Caco-2 (cell line): ENCODE measurements around the gene NMBR. TPM values are rescaled to one million over a fixed set of nuclear protein-coding genes. Genes with fewer than 3 reads are reported as not detected.

Experiments used
- BruUV-seq: library from RNA; stranded (reverse); fragments of 400-500 nt; replicated peaks from 2 replicates; lab custom pipeline; 2021; lab: Mats Ljungman, UMichigan
- CTCF ChIA-PET: fragments of 300-600 bp; sonication (Branson Sonifier 250); formaldehyde crosslinking; loops from one replicate; lab custom pipeline; 2022; ENCODE audit warnings: antibody characterized with exemption; lab: Charles Lee
- POLR2A ChIA-PET: fragments of 300-600 bp; sonication (Branson Sonifier 250); formaldehyde crosslinking; loops from one replicate; lab custom pipeline; 2022; ENCODE audit warnings: antibody characterized with exemption; lab: Charles Lee
- DNase-seq, 2 experiments: peaks; one replicate each; pipeline versions ENCODE4 v3.0.0 to v3.0.0-alpha.2; 2020 to 2022
- H3K27me3 ChIP-seq: replicated peaks from 2 replicates; pipeline ENCODE4 v1.6.0; 2011; ENCODE audit warnings: low read length; ENCODE audit not compliant: control insufficient read depth, insufficient read depth
- H3K36me3 ChIP-seq: 2 replicates; pipeline ENCODE4 v1.5.1; 2011; ENCODE audit warnings: low read length; ENCODE audit not compliant: control insufficient read depth, insufficient read depth
- H3K4me1 ChIP-seq: fragments of 250-450 bp; sonication (Bioruptor Pico); 2 replicates; pipeline ENCODE4 v1.5.1; 2020; ENCODE audit warnings: mild to moderate bottlenecking
- H3K4me3 ChIP-seq: 2 replicates; pipeline ENCODE4 v1.5.1; 2011; ENCODE audit warnings: low read depth, mild to moderate bottlenecking, control low read depth, low read length
- H3K9me3 ChIP-seq: fragments of 250-450 bp; sonication (Bioruptor Pico); 2 replicates; pipeline ENCODE4 v1.5.1; 2020; ENCODE audit warnings: mild to moderate bottlenecking, moderate library complexity
- H3K27ac Mint-ChIP-seq: one replicate; pipeline ENCODE4 v1.8.0; 2022; ENCODE audit warnings: mixed read lengths; ENCODE audit not compliant: unreplicated experiment
- H3K27me3 Mint-ChIP-seq: one replicate; pipeline ENCODE4 v1.8.0; 2022; ENCODE audit warnings: mixed read lengths; ENCODE audit not compliant: insufficient read depth, unreplicated experiment
- H3K36me3 Mint-ChIP-seq: one replicate; pipeline ENCODE4 v1.8.0; 2022; ENCODE audit warnings: mild to moderate bottlenecking, mixed read lengths; ENCODE audit not compliant: insufficient read depth, unreplicated experiment
- H3K4me1 Mint-ChIP-seq: one replicate; pipeline ENCODE4 v1.8.0; 2022; ENCODE audit warnings: low read depth, mixed read lengths; ENCODE audit not compliant: unreplicated experiment
- H3K4me3 Mint-ChIP-seq: one replicate; pipeline ENCODE4 v1.8.0; 2022; ENCODE audit warnings: mild to moderate bottlenecking, moderate library complexity, mixed read lengths; ENCODE audit not compliant: unreplicated experiment
- H3K9me3 Mint-ChIP-seq: one replicate; pipeline ENCODE4 v1.8.0; 2022; ENCODE audit warnings: mixed read lengths; ENCODE audit not compliant: unreplicated experiment
- intact Hi-C: fragments of 100-400 bp; cut with micrococcal nuclease; formaldehyde crosslinking; loops from one replicate; pipeline ENCODE4 v1.10.0; 2022; ENCODE audit not compliant: unreplicated experiment
- total RNA-seq: library from RNA; stranded (reverse); gene quantifications from 2 replicates; pipeline ENCODE4 v1.2.3, GENCODE V29; 2022
- TF ChIP-seq, protein P1 (sequence below), 2 experiments: fragments of 200-600 bp in 1 of 2; IDR thresholded peaks; 1 replicate in 1 of 2; 2 replicates in 1 of 2; pipeline versions ENCODE4 v1.5.1 to v1.8.0; 2011 to 2022; ENCODE audit warnings: antibody characterized with exemption in 1 of 2, control low read depth in 1 of 2, inconsistent platforms in 1 of 2, low read depth in 1 of 2, low read length in 1 of 2, mild to moderate bottlenecking in 1 of 2, moderate library complexity in 1 of 2; ENCODE audit not compliant: insufficient read depth in 1 of 2, severe bottlenecking in 1 of 2, unreplicated experiment in 1 of 2

The NMBR gene
- total RNA-seq, 1 experiment from 2014 or later: not detected

GRCh38 chr6:142155895-142156757, 9.2 kb upstream of the NMBR start:
- TF ChIP-seq, protein P1, sequence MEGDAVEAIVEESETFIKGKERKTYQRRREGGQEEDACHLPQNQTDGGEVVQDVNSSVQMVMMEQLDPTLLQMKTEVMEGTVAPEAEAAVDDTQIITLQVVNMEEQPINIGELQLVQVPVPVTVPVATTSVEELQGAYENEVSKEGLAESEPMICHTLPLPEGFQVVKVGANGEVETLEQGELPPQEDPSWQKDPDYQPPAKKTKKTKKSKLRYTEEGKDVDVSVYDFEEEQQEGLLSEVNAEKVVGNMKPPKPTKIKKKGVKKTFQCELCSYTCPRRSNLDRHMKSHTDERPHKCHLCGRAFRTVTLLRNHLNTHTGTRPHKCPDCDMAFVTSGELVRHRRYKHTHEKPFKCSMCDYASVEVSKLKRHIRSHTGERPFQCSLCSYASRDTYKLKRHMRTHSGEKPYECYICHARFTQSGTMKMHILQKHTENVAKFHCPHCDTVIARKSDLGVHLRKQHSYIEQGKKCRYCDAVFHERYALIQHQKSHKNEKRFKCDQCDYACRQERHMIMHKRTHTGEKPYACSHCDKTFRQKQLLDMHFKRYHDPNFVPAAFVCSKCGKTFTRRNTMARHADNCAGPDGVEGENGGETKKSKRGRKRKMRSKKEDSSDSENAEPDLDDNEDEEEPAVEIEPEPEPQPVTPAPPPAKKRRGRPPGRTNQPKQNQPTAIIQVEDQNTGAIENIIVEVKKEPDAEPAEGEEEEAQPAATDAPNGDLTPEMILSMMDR (IDR thresholded peaks at IDR 0.05; ENCODE audit: insufficient read depth in 1 of 2, low read depth in 1 of 2, low read length in 1 of 2, severe bottlenecking in 1 of 2, unreplicated experiment in 1 of 2): peak; percentile 36 to 46
- ChIA-PET POLR2A (no interaction called here), CTCF (interaction anchor here (0.6 to 2.2 kb wide), 4 partner anchors 9 to 231 kb away, joined by 3 to 10 read pairs (median 6); partner anchors contain the start of genes NMBR and VTA1)
- peak in 1 of 2 experiments; percentile 13 for DNase-seq
- Histone ChIP-seq H3K36me3 (no peaks in the 10 kb centered on the region), H3K4me1 (no peaks in the 10 kb centered on the region), H3K27me3 (no peaks in the 10 kb centered on the region), H3K9me3 (no peaks in the 10 kb centered on the region), H3K4me3 (no peak overlapping the region)
- intact Hi-C loops: loop anchor here (1.0 to 2.0 kb wide), 3 partner anchors 51 to 232 kb away; no protein-coding TSS in a partner anchor
- no peaks in the 10 kb centered on the region for H3K36me3 Mint-ChIP-seq
- no TSS peak for BruUV-seq
- no peaks in the 10 kb centered on the region for H3K4me1 Mint-ChIP-seq
- no peak overlapping the region for H3K4me3 Mint-ChIP-seq
- H3K27ac Mint-ChIP-seq: no peak overlapping the region
- no peaks in the 10 kb centered on the region for H3K9me3 Mint-ChIP-seq
- H3K27me3 Mint-ChIP-seq: no peaks in the 10 kb centered on the region

DNA sequence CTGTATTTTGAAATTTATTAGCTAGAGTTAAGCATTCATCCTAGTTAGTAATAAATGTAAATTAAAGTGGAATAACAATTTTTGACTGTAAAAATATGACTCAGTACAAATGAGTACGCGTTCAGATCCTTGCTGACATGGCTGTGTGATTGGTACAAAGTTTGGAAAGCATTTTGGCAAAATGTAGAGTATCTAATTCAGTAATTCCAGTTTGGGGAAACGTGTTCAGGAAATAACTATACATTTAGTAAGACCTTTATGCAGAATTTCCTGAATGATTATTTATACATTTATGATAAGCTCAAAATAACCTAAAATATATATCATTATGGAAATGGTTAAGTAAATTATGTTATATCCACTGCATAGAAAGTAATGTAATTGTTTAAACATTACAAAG, 8.2 kb upstream of the NMBR start:
- Mint-ChIP-seq H3K27me3 (no peaks in the 10 kb centered on the region), H3K4me1 (no peaks in the 10 kb centered on the region), H3K27ac (no peak overlapping the region), H3K9me3 (no peaks in the 10 kb centered on the region), H3K4me3 (no peak overlapping the region), H3K36me3 (peaks cover 7% of the 10 kb centered on the region)
- POLR2A ChIA-PET: no interaction called here
- DNase-seq: no peak
- intact Hi-C loops: no loop called here
- Histone ChIP-seq H3K27me3 (no peaks in the 10 kb centered on the region), H3K9me3 (no peaks in the 10 kb centered on the region), H3K36me3 (no peaks in the 10 kb centered on the region), H3K4me1 (no peaks in the 10 kb centered on the region), H3K4me3 (no peak overlapping the region)
- no TSS peak for BruUV-seq
- TF ChIP-seq, protein P1 (IDR thresholded peaks at IDR 0.05; ENCODE audit: insufficient read depth in 1 of 2, low read depth in 1 of 2, low read length in 1 of 2, severe bottlenecking in 1 of 2, unreplicated experiment in 1 of 2): no peak
- CTCF ChIA-PET: interaction anchor here (1.9 to 2.2 kb wide), 2 partner anchors 8 to 232 kb away, joined by 4 to 10 read pairs; partner anchors contain the start of genes NMBR and VTA1

GRCh38 chr6:142154336-142154735, 7.4 kb upstream of the NMBR start:
- BruUV-seq: no TSS peak
- ChIA-PET POLR2A (no interaction called here), CTCF (no interaction called here)
- TF ChIP-seq, protein P1 (IDR thresholded peaks at IDR 0.05; ENCODE audit: insufficient read depth in 1 of 2, low read depth in 1 of 2, low read length in 1 of 2, severe bottlenecking in 1 of 2, unreplicated experiment in 1 of 2): no peak
- Histone ChIP-seq H3K4me3 (no peak overlapping the region), H3K9me3 (no peaks in the 10 kb centered on the region), H3K36me3 (no peaks in the 10 kb centered on the region), H3K27me3 (no peaks in the 10 kb centered on the region), H3K4me1 (no peaks in the 10 kb centered on the region)
- intact Hi-C loops: no loop called here
- H3K27me3 Mint-ChIP-seq: no peaks in the 10 kb centered on the region
- no peak overlapping the region for H3K27ac Mint-ChIP-seq
- no peak for DNase-seq
- no peaks in the 10 kb centered on the region for H3K9me3 Mint-ChIP-seq
- H3K4me1 Mint-ChIP-seq: no peaks in the 10 kb centered on the region
- H3K36me3 Mint-ChIP-seq: peaks cover 7% of the 10 kb centered on the region
- H3K4me3 Mint-ChIP-seq: no peak overlapping the region
